CD4-positive, CD25-positive, alpha-beta regulatory T cell (primary cell): Measurements from ENCODE around the gene SPPL3. TPM values are rescaled to one million over a fixed set of nuclear protein-coding genes. Genes with fewer than 3 reads are reported as not detected.

ENCODE experiments used
- ATAC-seq, 2 donors: fragments of 150-1000 bp; cut with Tn5 transposase; one replicate each; pipeline ENCODE4 v1.10.0; 2021; ENCODE audit warnings: low read depth in 2 of 2, moderate number of reproducible peaks in 2 of 2, moderate library complexity in 1 of 2
- DNase-seq, 3 donors: peaks; one replicate each; pipeline versions ENCODE4 v3.0.0 to v3.0.0-alpha.2; 2012 to 2022; ENCODE audit warnings: mixed read lengths in 1 of 3
- H3K27ac ChIP-seq: one replicate; pipeline ENCODE4 v1.7.0; 2013; ENCODE audit warnings: mild to moderate bottlenecking, low read length; ENCODE audit not compliant: insufficient read depth, poor library complexity, severe bottlenecking
- H3K27me3 ChIP-seq: one replicate; pipeline ENCODE4 v1.7.0; 2013; ENCODE audit warnings: low read length; ENCODE audit not compliant: control insufficient read depth, insufficient read depth
- H3K36me3 ChIP-seq: one replicate; pipeline ENCODE4 v1.7.0; 2013; ENCODE audit warnings: mild to moderate bottlenecking, low read length, moderate library complexity; ENCODE audit not compliant: control insufficient read depth, insufficient read depth
- H3K4me1 ChIP-seq: 2 replicates; pipeline ENCODE4 v1.7.0; 2013; ENCODE audit warnings: mild to moderate bottlenecking, low read length; ENCODE audit not compliant: insufficient read depth, control insufficient read depth, poor library complexity, severe bottlenecking
- H3K4me3 ChIP-seq: one replicate; pipeline ENCODE4 v1.7.0; 2013; ENCODE audit warnings: low read depth, mild to moderate bottlenecking, low read length, moderate library complexity
- H3K9me3 ChIP-seq, 2 experiments: 1 replicate in 1 of 2; 2 replicates in 1 of 2; pipeline ENCODE4 v1.7.0; 2013; ENCODE audit warnings: low read length in 2 of 2, mild to moderate bottlenecking in 1 of 2, moderate library complexity in 1 of 2; ENCODE audit not compliant: control insufficient read depth in 2 of 2
- H3K27ac Mint-ChIP-seq, 3 donors: one replicate each; pipeline ENCODE4 v1.8.0; 2020 to 2022; ENCODE audit warnings: mild to moderate bottlenecking in 3 of 3, mixed read lengths in 3 of 3, moderate library complexity in 2 of 3
- H3K27me3 Mint-ChIP-seq: one replicate; pipeline ENCODE4 v1.8.0; 2022; ENCODE audit warnings: mild to moderate bottlenecking, mixed read lengths
- H3K36me3 Mint-ChIP-seq: one replicate; pipeline ENCODE4 v1.8.0; 2020; ENCODE audit warnings: mixed read lengths
- H3K4me1 Mint-ChIP-seq, 4 donors: one replicate each; pipeline ENCODE4 v1.8.0; 2020 to 2022; ENCODE audit warnings: mixed read lengths in 4 of 4, mild to moderate bottlenecking in 1 of 4
- H3K4me3 Mint-ChIP-seq, 4 donors: one replicate each; pipeline ENCODE4 v1.8.0; 2020 to 2022; ENCODE audit warnings: mild to moderate bottlenecking in 4 of 4, mixed read lengths in 4 of 4, moderate library complexity in 3 of 4
- H3K9me3 Mint-ChIP-seq, 7 donors: one replicate each; pipeline ENCODE4 v1.8.0; 2020 to 2022; ENCODE audit warnings: mixed read lengths in 7 of 7, mild to moderate bottlenecking in 3 of 7, moderate library complexity in 2 of 7
- polyA plus RNA-seq, 4 donors: library from polyadenylated mRNA; unstranded; fragments of 300-500 nt; fragmentation: Illumina TruSeq; gene quantifications; one replicate each; pipeline ENCODE4 v1.2.3, GENCODE V29; 2021
- total RNA-seq: library from RNA; stranded (reverse); gene quantifications from one replicate; pipeline ENCODE4 v1.2.3, GENCODE V29; 2022

SPPL3 gene
- total and polyA plus RNA-seq, 5 donors from 2014 or later, result 15.5 to 46.7 (median 24.0) TPM

DNA sequence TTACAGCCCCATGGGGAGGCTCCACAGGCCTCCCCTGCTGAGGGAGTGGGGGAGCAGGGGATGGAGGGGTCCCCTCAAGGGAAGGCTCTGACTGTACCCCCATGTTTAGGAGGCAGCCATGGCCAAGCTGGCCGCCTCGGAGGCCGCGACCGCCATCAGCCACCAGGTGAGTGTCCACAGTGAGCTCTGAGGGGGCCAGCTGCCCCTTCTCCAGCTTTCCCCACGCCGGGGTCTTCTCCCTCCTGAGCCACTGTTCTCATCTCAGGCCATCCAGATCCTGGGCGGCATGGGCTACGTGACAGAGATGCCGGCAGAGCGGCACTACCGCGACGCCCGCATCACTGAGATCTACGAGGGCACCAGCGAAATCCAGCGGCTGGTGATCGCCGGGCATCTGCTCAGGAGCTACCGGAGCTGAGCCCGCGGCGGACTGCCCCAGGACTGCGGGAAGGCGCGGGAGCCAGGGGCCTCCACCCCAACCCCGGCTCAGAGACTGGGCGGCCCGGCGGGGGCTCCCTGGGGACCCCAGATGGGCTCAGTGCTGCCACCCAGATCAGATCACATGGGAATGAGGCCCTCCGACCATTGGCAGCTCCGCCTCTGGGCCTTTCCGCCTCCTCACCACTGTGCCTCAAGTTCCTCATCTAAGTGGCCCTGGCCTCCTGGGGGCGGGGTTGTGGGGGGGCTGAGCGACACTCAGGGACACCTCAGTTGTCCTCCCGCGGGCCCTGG, 165.0 kb downstream of the SPPL3 start:
- H3K9me3 ChIP-seq, result no peaks in the 10 kb centered on the region
- Mint-ChIP-seq H3K27ac (no peak overlapping the region), H3K4me3 (no peak overlapping the region), H3K9me3 (peaks cover 0 to 1% (median 0%) of the 10 kb centered on the region in 7 donors), H3K36me3 (peaks cover 6% of the 10 kb centered on the region), H3K27me3 (no peaks in the 10 kb centered on the region), H3K4me1 (peaks cover 0 to 1% (median 0%) of the 10 kb centered on the region in 4 donors)
- no peaks in the 10 kb centered on the region for H3K36me3 ChIP-seq
- ATAC-seq, result no peak
- H3K4me1 ChIP-seq, result no peaks in the 10 kb centered on the region
- no peak for DNase-seq
- H3K27ac ChIP-seq, result no peak overlapping the region
- H3K4me3 ChIP-seq, result no peak overlapping the region
- no peaks in the 10 kb centered on the region for H3K27me3 ChIP-seq

DNA sequence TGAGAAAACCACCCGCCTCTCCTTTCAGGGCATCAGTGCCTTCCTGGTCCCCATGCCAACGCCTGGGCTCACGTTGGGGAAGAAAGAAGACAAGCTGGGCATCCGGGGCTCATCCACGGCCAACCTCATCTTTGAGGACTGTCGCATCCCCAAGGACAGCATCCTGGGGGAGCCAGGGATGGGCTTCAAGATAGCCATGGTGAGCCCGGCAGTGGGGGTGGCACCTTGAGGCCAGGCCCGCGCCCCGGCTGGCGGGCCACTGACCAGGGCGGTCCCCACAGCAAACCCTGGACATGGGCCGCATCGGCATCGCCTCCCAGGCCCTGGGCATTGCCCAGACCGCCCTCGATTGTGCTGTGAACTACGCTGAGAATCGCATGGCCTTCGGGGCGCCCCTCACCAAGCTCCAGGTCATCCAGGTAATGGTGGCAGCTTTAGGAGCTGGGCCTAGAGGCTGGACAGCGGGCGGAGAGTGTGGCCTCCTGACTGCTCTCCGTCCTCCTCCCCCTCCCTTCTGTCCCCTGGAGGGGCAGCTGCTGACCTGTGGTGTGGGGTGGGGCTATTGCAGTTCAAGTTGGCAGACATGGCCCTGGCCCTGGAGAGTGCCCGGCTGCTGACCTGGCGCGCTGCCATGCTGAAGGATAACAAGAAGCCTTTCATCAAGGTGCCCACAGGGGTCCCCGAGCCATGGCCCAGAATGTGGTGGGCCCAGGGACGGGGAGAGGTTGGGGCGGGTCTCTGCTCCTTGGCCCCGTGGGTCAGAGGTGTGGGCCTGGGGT, 165.7 kb downstream of the SPPL3 start:
- no peaks in the 10 kb centered on the region for H3K9me3 ChIP-seq
- no peaks in the 10 kb centered on the region for H3K36me3 ChIP-seq
- no peak overlapping the region for H3K27ac ChIP-seq
- peaks cover 0 to 2% (median under 1%) of the 10 kb centered on the region in 4 donors for H3K4me1 Mint-ChIP-seq
- H3K27ac Mint-ChIP-seq, result peak overlapping the region in 1 of 3 donors; percentile 26
- H3K4me3 ChIP-seq, result no peak overlapping the region
- H3K36me3 Mint-ChIP-seq, result peaks cover 14% of the 10 kb centered on the region
- DNase-seq (no peak), ATAC-seq (no peak)
- no peak overlapping the region for H3K4me3 Mint-ChIP-seq
- no peaks in the 10 kb centered on the region for H3K27me3 Mint-ChIP-seq
- H3K4me1 ChIP-seq, result no peaks in the 10 kb centered on the region
- no peaks in the 10 kb centered on the region for H3K27me3 ChIP-seq
- no peaks in the 10 kb centered on the region for H3K9me3 Mint-ChIP-seq

DNA sequence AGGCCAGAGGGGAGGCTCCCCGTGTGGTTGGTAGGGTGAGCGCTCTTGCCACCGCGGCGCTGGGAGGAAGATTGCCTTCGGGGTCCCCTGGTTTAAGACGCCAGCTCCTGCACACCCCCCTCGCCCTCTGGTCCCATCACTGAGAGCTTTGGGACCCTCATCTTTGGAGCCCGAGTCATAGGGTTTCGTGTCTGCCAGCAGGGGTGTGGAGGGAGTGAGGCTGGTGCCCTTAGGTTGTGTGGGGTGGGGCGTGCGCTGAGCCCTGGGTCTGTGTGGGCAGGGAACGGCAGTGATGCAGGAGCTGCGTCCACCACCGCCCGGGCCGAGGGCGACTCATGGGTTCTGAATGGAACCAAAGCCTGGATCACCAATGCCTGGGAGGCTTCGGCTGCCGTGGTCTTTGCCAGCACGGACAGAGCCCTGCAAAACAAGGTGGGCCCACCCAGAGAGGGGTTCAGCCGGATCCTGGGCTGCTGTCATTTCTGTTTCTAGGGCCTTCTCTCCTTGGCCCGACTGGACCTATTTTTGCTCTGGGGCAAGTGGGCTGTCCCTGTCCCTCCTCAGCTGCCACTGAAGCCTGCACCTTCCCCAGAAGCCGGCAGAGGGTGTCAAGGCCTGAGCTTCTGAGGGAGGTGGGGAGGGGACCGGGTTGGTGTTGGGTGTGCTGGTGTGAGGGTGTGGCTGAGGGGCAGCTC, 166.5 kb downstream of the SPPL3 start:
- no peak overlapping the region for H3K4me3 Mint-ChIP-seq

DNA sequence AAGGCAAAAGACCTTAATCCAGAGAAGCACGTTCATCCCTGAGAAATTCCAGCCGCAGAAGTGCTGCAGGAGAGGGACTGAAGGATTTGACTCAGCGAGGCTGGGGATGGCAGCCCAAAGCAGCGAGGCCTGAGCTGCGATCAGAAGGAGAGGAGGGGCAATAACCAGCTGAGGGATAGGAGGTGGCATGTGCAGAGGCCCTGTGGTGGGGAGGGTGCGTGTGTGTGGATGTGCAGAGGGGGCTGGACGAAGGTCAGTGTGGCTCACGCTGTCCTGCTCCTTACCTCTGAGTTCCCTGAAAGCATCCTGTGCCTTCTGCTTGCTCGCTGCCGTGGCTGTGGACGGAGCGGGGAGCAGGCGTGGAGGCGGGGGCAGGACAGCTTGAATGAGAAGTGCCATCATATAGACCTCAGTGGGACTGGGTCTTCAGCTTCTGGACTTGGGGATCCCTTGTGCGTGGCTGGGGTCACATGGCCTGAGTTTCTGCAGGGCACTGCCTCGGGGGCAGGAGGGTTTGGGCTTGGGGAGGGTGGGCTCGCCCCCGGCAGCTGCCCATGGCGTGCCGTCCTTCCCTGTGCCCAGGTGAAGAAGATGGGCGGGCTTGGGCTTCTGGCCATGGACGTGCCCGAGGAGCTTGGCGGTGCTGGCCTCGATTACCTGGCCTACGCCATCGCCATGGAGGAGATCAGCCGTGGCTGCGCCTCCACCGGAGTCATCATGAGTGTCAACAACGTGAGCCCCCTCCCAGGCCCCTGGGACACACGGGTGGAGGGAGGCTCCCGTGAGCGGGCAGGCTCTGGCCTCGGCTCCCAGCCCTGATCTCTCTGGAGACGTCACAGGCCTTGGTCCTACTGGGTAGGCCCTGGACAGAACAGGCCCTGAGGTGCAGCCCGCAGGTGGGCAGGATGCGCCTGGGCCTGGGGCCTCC, 167.5 kb downstream of the SPPL3 start:
- H3K27ac Mint-ChIP-seq, result no peak overlapping the region
- H3K4me1 ChIP-seq, result no peaks in the 10 kb centered on the region
- no peak for ATAC-seq
- H3K4me3 ChIP-seq, result no peak overlapping the region
- no peaks in the 10 kb centered on the region for H3K27me3 Mint-ChIP-seq
- peaks cover 15% of the 10 kb centered on the region for H3K36me3 Mint-ChIP-seq
- no peaks in the 10 kb centered on the region for H3K27me3 ChIP-seq
- no peaks in the 10 kb centered on the region for H3K9me3 Mint-ChIP-seq
- H3K4me1 Mint-ChIP-seq, result peaks cover 0 to 2% (median under 1%) of the 10 kb centered on the region in 4 donors
- DNase-seq, result no peak
- H3K27ac ChIP-seq, result no peak overlapping the region
- no peaks in the 10 kb centered on the region for H3K36me3 ChIP-seq
- H3K9me3 ChIP-seq, result no peaks in the 10 kb centered on the region
- H3K4me3 Mint-ChIP-seq, result no peak overlapping the region

More for the DNA sequence above, 166.5 kb downstream of the SPPL3 start:
- Histone ChIP-seq H3K4me1 (no peaks in the 10 kb centered on the region), H3K9me3 (no peaks in the 10 kb centered on the region), H3K27ac (no peak overlapping the region), H3K36me3 (no peaks in the 10 kb centered on the region), H3K4me3 (no peak overlapping the region), H3K27me3 (no peaks in the 10 kb centered on the region)
- DNase-seq (no peak), ATAC-seq (no peak)
- Mint-ChIP-seq H3K27me3 (no peaks in the 10 kb centered on the region), H3K27ac (no peak overlapping the region), H3K4me1 (peaks cover 0 to 2% (median under 1%) of the 10 kb centered on the region in 4 donors), H3K9me3 (no peaks in the 10 kb centered on the region), H3K36me3 (peaks cover 15% of the 10 kb centered on the region)

DNA sequence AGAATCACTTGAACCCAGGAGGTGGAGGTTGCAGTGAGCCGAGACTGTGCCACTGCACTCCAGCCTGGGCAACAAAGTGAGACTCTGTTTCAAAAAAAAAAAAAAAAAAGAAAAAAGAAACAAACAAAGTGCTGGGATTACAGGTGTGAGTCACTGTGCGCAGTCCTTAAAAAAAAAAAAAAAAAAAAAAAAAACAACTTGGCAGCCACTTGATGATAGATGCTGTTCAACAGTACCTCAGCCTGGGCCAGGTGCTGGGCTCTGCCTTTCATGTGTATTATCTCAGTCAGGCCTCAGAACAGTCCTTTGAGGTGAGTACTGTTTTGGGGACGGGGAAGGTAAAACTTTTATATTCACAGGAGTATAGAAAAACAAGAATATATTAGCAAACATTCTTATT, 169.0 kb downstream of the SPPL3 start:
- H3K36me3 Mint-ChIP-seq, result peaks cover 21% of the 10 kb centered on the region
- H3K9me3 ChIP-seq, result no peaks in the 10 kb centered on the region
- H3K4me3 ChIP-seq, result no peak overlapping the region
- H3K4me1 Mint-ChIP-seq, result peaks cover 0 to 2% (median under 1%) of the 10 kb centered on the region in 4 donors
- DNase-seq, result no peak
- H3K27me3 Mint-ChIP-seq, result no peaks in the 10 kb centered on the region
- no peak overlapping the region for H3K4me3 Mint-ChIP-seq
- no peak overlapping the region for H3K27ac ChIP-seq
- H3K36me3 ChIP-seq, result peaks cover 6% of the 10 kb centered on the region
- H3K4me1 ChIP-seq, result no peaks in the 10 kb centered on the region
- no peak for ATAC-seq
- H3K27ac Mint-ChIP-seq, result no peak overlapping the region
- H3K9me3 Mint-ChIP-seq, result no peaks in the 10 kb centered on the region
- no peaks in the 10 kb centered on the region for H3K27me3 ChIP-seq

DNA sequence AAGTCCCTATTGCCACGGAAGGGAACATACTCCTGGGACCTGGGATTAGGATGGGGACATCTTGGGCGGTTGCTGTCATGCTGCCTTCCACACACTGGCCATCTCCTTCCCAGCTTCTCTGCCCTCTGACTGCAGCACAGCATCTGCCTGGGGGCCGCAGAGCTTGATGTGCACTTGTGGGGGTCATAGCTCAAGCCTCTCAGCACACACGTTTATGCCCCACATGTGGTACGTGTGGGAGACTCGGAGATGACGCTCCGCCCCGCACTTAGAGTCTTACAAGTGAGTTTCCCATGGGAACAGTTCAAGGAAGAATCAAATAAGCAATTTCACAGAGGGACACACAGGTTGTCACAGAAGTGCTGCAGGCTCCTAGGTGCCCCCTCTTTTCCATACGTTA, 169.9 kb downstream of the SPPL3 start:
- Mint-ChIP-seq H3K9me3 (no peaks in the 10 kb centered on the region), H3K4me1 (peaks cover 0 to 5% (median 2%) of the 10 kb centered on the region in 4 donors), H3K36me3 (peaks cover 28% of the 10 kb centered on the region), H3K4me3 (no peak overlapping the region), H3K27ac (peak overlapping the region in 1 of 3 donors; percentile 60), H3K27me3 (no peaks in the 10 kb centered on the region)
- H3K27me3 ChIP-seq, result no peaks in the 10 kb centered on the region
- no peaks in the 10 kb centered on the region for H3K4me1 ChIP-seq
- H3K36me3 ChIP-seq, result peaks cover 11% of the 10 kb centered on the region
- no peak overlapping the region for H3K4me3 ChIP-seq
- DNase-seq, result no peak
- no peaks in the 10 kb centered on the region for H3K9me3 ChIP-seq
- no peak for ATAC-seq
- H3K27ac ChIP-seq, result no peak overlapping the region

DNA sequence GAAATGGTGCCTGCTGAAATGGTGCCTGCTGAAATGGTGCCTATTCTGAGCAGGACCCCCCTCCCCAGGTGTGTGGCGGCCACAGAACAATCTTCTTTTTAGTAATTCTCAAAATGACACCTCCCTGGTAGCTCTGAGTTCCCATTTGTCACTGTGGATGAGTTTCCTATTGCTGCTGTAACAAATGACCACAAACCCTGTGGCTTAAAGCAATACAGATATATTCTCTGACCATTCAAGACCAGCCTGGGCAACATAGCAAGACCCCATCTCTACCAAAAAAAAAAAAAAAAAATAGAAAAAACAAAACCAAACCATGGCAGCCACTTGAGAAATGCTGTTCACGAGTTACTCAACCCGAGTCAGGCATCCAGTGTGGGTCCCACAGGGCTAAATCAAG, 170.6 kb downstream of the SPPL3 start:
- H3K4me3 ChIP-seq, result no peak overlapping the region
- no peaks in the 10 kb centered on the region for H3K9me3 Mint-ChIP-seq
- H3K27ac ChIP-seq, result no peak overlapping the region
- H3K4me1 ChIP-seq, result no peaks in the 10 kb centered on the region
- H3K27me3 Mint-ChIP-seq, result no peaks in the 10 kb centered on the region
- no peak overlapping the region for H3K4me3 Mint-ChIP-seq
- H3K27ac Mint-ChIP-seq, result peak overlapping the region in 1 of 3 donors; percentile 60
- DNase-seq (no peak), ATAC-seq (no peak)
- no peaks in the 10 kb centered on the region for H3K27me3 ChIP-seq
- H3K36me3 ChIP-seq, result peaks cover 11% of the 10 kb centered on the region
- peaks cover 0 to 5% (median 2%) of the 10 kb centered on the region in 4 donors for H3K4me1 Mint-ChIP-seq
- H3K36me3 Mint-ChIP-seq, result peaks cover 28% of the 10 kb centered on the region
- H3K9me3 ChIP-seq, result no peaks in the 10 kb centered on the region
